GM21825 (cell line): ENCODE measurements around the gene TSNAX.
A peak's percentile ranks its signal among the peaks of the same experiment; 100 is the strongest.
"Not testable (repeated sequence)": the region's sequence is repeated elsewhere in the genome, so short reads cannot be mapped to it uniquely, and the experiment has no call there.

Source experiments
- ATAC-seq: cut with Tn5 transposase; IDR thresholded peaks from one replicate; pipeline ENCODE4 v1.9.1; 2021; ENCODE audit warnings: mild to moderate bottlenecking, moderate library complexity; ENCODE audit not compliant: unreplicated experiment

TSNAX gene, protein sequence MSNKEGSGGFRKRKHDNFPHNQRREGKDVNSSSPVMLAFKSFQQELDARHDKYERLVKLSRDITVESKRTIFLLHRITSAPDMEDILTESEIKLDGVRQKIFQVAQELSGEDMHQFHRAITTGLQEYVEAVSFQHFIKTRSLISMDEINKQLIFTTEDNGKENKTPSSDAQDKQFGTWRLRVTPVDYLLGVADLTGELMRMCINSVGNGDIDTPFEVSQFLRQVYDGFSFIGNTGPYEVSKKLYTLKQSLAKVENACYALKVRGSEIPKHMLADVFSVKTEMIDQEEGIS

DNA sequence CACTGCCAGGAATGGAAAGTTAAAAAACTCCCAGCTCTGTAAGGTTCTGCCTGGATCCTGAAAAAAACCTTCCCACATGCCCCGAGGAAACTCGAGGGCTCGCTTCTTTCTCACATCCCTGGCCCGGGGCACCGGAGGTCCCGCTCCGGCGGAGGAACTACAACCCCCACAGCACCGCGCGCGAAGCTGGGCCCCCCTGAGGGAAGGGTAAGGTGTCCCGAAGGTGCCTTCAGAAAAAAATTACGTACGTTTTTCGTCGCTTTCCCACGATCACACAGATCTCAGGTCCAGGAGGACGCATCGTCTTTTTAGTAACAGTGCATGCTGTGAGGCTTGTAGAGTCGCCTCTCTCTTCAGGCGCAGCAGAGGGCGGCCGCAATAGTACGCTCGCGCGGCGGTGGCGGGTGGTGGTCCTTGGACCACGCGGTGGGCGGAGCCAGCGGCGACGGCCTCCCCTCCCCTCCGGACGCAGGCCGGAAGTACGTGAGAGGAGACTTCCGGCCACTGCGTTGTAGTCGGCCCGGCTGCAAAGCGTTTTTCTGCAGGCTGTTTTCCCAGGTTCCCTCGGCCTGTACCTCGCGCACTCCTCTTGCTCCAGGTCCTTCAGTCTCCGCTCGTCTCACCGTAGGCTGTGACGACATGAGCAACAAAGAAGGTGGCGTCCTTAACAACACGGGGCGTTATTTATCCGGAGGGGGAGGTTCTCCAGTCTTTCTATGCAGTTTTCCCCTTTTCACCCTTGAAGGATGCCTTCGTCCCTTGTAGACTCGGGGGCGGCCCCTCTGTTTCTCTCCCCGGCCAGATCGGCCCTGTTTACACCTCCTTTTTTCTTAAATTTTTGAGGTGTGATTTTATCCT, at the start of gene TSNAX:
Gene TSNAX (plus strand): TSS at position 498 of the 858 bp plus-strand sequence. CDS start 142 bp downstream, at position 640.
- peak; percentile 94 for ATAC-seq

DNA sequence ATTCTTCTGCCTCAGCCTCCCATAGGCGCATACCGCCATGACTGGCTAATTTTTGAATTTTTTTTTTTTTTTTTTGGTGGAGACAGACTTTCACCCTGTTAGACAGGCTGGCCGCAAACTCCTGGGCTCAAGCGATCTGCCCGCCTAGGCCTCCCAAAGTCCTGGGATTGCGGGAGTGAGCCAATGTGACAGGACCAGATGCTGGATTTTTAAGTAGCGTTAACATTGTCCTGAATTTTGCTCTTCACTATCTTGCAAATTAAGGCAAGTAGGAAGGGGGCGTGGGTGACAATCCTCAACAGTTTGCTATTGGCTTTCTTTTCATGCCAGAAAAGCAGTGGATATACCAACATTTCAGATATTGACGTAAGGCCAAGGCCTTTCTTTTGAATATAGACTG, 49.7 kb upstream of the TSNAX start:
- no peak for ATAC-seq

DNA sequence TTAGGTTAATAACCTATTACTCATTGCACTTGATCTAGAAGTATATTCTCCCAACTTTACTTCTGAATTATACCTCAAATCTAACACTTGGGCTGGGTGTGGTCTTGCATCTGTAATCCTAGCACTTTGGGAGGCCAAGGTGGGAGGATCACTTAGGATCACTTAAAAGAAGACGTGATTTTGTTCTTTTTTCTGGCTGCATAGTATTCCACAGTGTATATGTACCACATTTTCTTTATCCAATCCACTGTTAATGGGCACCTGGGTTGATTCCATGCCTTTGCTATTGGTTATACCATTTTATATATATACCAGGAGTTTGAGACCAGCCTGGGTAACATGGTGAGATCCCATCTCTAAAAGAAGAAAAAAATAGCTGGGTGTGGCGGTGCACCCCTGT, 48.5 kb upstream of the TSNAX start:
- ATAC-seq: no peak

DNA sequence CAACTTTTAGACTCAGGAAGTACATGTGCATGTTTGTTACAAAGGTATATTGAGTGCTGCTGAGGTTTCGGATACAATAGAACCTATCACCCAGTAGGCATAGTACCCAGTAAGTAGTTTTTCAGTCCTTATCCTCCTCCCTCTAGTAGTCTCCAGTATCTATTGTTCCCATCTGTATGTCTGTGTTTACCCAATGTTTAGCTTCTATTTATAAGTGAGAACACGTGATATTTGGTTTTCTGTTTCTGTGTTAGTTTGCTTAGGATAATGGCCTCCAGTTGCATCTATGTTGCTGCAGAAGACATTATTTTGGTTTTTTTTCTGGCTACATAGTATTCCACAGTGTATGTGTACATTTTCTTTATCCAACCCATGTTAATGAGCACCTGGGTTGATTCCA, 47.2 kb upstream of the TSNAX start:
- ATAC-seq: no peak

DNA sequence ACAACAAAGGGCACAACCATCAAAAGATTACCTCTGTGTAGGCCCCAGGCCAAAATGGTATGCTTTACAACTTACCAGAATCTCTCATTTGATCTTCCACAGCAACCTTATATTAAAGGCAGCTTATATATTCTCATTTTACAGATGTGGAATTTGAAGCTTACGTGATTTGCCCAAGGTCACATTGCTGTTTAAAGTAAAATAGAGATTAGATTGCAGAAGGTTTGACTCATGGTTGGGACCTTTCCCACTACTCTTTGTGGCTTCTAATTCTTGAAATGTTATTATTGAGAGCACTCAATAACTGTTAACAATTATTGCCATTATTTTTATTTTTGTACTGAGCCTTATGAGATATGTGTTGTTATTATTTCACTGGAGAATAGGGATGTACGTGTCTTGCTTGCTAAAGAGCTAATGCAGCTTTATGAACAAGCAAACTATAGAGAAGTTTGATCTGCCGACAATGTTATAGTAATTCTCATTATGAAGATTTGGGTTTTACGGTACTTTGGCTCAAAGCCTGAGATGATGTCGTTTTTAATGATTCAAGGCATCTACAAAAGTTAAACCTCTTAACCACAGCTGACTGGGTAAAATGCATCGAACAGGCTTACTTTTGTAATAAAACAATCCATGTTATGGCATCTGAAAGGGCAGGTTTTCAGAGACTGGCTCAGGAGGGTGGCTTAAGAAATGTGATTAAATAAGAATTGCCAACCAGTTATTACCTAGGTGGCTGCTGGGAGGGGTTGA, 43.3 kb upstream of the TSNAX start:
- ATAC-seq: no peak

DNA sequence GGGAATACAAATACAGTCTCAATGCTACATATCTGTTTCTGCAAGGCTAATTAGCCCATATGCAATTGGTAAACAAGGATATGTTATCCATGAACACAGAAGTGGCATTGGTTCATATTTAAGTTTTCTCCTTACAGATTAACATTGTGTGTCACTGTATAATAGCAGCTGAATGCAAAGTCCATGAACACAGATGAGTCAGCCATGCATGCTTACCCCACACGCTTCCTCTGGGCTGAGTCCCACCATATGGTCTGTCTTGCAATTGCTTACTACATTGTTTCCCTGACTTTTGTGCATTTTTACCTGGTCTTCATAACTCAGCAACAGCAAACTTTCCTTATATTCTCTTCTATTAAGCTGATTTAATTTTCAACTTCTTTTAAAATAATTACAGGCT, 41.5 kb upstream of the TSNAX start:
- ATAC-seq: no peak

DNA sequence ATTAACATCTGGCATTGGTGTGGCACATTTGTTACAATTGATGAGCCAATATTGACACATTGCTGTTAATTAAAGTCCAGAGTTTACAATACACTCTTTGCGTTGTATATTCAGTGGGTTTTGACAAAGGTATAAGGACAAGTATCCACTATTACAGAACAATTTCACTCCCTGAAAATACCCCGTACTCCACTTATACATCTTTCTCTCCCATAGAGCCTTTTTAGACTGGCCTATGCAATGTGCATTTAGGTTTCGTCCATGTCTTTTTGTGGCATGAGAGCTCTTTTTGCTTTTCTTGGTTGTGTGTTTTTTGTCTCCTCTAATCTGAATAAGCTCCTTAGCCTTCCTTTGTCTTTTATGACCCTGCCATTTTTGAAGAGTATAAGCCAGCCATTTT, 40.6 kb upstream of the TSNAX start:
- no peak for ATAC-seq

DNA sequence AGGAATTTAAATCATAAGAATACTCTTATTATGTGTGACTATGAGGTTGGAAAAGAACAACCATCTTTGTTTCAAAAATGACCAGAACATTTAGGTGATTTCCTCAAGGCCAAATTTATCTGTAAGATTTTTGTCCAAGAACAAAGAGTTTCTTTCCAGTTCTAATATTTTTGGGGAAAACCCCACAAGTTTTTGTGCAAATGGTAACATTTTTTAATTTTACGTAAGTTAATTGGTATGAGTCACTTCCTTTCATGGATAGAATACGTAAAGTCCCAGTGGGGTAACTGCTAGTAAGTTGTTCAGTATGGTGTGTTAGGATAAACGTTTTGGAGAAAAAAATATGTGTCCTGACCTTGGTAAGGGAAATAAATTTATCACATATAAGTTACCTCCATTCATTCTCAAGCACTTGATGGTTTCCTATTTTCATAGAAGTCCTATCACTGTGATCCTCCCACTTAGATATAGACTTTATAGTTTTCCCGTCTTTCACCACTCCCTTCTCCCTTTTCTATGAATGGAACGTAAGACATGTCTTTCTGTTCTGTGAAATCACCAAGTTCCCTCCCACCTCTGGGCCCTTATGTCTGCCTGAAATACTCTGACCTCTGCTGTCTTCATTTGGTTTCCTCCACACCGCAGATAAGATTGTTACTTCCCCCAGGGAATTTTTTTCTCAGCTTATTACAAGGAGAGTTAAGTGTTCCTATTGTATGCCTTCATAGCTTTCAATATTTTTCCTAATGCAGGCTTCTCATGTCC, 34.9 kb upstream of the TSNAX start:
- no peak for ATAC-seq

DNA sequence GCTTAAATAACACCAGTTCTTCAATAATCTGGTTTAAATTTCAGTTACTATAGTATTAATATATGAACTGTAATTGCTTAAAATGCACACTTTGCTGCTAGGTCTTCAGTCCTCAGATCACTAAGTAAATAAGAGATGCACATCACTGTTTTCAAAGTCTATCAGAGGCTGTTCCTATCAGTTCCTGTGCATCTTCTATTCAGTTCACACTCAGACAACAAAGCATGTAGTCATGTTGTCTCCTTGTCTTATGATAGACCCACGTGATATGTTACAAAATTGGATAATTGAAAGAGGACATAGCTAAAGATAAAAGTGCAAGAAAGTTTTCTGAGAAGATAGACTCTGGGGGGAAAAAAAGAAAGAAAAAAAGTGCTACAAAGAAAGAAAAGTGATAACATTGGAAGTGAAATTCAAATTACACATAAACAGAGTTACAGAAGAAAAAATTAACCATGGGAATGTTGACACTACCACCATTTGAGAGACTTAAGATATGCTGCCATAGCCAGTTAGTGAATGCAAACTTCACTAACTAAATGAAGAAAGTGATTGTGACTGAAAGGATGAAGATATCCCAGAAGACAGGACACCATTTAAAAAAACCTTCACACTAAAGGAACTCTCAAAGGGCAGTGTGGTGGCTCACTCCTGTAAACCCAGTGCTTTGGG, 33.9 kb upstream of the TSNAX start:
- no peak for ATAC-seq

DNA sequence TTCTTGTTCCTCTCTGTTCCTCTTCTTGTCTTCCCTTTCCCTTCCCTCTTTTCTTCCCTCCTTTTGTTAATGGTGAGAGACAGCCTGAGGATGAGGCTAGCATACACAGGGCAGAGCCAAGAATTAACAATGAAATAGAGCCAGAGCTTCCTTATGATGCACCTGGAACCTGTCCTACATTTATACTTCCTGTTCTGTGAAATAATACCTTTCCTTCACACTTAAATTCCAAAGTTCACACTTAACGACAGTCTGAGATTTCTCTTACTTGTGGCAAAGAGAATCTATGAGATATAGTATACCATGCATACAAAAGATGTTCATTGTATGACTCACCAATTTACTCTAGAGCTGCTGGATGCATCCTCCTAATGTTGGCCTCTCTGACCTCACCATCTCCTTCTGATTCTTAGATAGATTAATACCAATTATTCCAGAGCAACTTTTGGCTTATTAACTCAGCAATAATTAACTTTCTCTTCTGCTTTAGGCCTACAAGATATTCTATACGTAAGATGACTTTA, 30.8 kb upstream of the TSNAX start:
- ATAC-seq: no peak

DNA sequence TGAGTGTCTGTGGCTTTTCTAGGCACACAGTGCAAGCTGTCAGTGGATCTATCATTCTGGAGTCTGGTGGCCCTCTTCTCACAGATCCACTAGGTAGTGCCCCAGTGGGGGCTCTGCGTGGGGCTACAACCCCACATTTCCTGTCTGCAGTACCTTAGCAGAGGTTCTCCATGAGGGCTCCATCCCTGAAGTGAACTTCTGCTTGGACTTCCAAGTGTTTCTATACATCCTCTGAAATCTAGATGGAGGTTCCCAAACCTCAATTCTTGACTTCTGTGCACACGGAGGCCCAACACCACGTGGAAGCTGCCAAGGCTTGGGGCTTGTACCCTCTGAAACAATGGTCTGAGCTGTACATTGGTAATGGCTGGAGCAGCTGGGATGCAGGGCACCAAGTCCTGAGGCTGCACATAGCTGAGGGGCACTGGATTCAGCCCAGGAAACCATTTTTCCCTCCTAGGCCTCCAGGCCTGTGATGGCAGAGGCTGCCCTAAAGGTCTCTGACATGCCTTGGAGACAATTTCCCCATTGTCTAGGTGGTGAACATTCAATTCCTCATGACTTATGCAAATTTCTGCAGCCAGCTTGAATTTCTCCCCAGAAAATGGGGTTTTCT, 29.2 kb upstream of the TSNAX start:
- no peak for ATAC-seq

DNA sequence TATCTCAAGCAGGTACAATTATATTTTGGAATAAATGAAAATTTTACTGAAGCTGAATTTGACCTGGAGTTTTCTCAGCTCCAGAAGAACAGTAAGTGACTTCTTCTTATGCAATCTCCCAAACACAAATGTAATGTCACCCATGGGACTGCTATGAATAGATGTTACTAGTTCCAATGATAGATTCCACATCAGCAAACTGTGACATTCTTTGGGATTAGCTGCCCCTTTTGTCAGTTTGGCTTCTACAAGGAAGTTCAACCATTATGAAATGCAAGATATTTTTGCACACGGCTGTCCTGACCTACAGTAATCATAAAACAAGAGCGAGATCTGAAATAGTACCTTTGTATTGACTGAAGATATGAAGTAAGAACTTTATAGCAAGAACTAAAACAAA, 27.8 kb upstream of the TSNAX start:
- ATAC-seq: no peak

DNA sequence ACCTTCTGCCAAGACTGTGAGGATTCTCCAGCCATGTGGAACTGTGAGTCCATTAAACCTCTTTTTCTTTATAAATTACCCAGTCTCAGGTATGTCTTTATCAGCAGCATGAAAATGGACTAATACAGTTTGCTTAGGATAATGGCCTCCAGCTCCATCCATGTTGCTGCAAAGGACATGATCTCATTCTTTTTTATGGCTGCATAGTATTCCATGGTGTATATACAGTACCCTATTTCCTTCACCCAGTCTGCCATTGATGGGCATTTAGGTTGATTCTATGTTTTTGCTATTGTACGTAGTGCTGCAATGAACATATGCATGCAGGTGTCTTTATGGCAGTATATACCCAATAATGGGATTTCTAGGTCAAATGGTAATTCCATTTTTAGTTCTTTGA, 25.3 kb upstream of the TSNAX start:
- not testable (repeated sequence) for ATAC-seq

DNA sequence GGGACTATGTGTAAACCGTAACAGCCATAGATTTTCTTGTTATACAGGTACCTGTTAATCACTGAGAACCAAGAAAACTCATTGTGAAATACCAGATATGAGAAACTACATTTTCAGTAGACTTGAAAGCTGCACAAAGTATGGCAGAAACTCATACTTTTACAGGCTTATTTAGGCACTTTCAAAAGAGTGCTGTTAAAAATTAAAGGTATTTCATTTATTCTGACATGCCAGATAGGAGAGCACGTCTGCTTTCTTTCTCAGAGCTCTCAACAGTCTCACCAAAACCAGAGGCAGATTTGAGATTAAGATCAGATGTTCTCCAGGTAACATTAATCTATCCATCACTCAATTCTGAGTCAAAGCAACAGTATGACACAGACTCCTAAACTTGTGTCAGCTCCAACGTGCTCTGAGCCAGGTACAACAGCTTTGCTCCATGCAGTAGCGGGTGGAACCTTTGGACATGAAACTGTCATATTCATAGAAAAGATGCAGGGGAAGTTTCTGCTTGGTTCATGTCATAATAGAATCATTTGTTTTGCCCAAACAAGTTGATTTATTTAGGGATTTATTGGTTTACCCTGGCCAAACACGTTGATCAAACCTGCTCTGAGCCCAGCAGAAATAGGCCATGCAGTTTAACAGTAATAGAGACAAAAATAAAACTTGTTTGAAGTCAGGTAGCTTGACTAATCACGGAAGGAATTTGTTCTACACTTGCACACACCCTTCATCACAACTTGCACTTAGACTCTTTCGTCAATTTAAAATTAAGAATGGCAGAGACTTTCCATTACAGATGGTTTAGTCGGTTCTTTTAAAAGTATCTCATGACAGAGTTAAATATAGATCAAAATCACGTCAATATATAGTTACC, 20.8 kb upstream of the TSNAX start:
- no peak for ATAC-seq

DNA sequence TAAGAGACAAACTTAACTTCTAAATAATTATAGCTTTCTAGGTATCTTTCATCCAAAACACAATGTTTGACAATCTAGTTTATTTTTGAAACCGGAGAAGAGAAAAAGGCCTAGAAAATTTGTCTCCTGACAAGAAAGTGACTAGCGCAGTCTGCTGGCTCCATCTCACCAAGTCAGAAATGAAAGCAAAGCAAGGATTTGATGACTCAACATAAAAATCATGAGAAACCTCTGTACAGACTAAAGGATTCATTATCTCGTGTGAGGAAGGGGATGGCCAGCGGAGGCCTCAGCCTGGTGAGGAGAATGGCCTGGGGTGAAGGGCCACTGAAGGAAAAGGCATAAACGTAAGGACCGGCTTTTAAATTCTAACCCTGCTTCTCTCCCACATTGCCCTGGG, 20.0 kb upstream of the TSNAX start:
- no peak for ATAC-seq

DNA sequence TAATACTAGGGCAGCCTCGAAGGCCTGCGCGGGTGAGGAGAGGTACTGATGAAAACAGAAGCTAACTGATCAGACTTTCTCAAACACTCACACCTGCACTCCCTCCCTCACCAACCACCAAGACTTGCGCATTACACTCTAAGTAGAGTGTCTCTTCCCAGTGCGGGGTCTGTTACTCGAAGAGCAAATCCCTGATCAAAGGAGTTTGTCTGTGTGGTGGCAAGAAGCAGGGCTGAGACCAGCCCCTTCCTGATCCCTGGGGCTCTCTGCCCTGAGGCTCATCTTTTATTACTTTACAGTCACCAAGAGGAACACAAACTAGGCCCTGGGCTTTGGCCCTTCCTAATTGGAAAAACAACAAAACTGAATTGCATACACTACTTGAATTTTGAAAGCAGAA, 19.5 kb upstream of the TSNAX start:
- ATAC-seq: no peak

DNA sequence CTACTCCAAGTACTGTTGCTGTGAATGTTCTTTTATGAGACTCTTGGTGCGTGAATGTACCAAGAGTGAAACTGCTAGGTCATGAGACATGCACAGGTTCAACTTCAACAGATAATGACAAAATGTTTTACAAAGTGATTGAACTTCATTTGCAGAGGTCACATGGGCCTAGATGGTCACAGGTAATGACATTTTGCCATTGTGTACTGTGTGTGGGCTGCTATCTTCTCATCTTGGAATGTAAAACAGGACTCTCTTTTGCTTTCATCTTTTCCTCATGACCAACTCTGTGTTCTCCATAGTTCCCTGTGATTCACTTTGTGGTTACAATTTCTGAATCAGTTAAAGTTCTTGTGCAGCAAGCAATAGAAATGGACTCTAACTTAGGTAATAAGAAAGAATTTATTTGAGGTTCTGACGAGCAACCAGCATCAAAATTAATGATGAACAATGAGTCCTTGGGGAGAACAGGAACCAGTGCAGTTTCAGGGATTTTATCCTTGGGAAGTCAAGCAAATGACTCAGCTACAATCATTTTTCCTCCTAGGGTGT, 16.2 kb upstream of the TSNAX start:
- ATAC-seq: no peak

DNA sequence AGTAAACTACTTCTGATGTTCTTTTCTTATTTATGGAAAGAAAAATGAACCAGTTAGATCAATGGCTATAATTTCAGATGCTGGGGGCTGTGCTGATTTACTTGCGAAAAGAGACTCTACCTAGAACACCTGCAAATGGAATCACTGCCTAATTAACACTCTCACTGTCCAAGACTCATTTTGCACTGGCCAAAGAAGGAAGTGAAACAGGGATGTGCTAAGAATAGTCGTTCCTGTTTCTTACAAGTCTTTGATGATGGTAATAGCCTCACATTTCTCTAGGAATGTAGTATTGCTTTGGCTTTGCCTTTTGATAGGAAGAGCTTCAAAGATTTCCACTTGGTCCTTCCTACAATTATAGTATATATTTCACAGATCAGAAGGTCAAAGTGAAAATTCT, 12.7 kb upstream of the TSNAX start:
- no peak for ATAC-seq
